Subcutaneous adipose tissue (tissue), 4 donors: ENCODE measurements around the gene HINT3. TPM values are rescaled to one million over a fixed set of nuclear protein-coding genes. Genes with fewer than 3 reads are reported as not detected.

Source experiments
- total RNA-seq, 4 donors: library from RNA; depleted of rRNA; stranded (reverse); fragments of >200 nt; gene quantifications; one replicate each; pipeline ENCODE4 v1.1.0, GENCODE V29; 2016
- TF ChIP-seq, protein P1 (sequence below): fragments of 450-650 bp; IDR thresholded peaks from one replicate; pipeline ENCODE4 v1.5.1; 2016; ENCODE audit warnings: low read depth, mild to moderate bottlenecking, control low read depth, antibody characterized with exemption, moderate library complexity

HINT3 gene
- total RNA-seq, 4 donors from 2014 or later, result 14.2 to 25.8 (median 22.2) TPM

GRCh38 chr6:125931733-125932450 lies 24.7 kb upstream of the HINT3 start:
- TF ChIP-seq, protein P1, sequence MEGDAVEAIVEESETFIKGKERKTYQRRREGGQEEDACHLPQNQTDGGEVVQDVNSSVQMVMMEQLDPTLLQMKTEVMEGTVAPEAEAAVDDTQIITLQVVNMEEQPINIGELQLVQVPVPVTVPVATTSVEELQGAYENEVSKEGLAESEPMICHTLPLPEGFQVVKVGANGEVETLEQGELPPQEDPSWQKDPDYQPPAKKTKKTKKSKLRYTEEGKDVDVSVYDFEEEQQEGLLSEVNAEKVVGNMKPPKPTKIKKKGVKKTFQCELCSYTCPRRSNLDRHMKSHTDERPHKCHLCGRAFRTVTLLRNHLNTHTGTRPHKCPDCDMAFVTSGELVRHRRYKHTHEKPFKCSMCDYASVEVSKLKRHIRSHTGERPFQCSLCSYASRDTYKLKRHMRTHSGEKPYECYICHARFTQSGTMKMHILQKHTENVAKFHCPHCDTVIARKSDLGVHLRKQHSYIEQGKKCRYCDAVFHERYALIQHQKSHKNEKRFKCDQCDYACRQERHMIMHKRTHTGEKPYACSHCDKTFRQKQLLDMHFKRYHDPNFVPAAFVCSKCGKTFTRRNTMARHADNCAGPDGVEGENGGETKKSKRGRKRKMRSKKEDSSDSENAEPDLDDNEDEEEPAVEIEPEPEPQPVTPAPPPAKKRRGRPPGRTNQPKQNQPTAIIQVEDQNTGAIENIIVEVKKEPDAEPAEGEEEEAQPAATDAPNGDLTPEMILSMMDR, result no peak

DNA sequence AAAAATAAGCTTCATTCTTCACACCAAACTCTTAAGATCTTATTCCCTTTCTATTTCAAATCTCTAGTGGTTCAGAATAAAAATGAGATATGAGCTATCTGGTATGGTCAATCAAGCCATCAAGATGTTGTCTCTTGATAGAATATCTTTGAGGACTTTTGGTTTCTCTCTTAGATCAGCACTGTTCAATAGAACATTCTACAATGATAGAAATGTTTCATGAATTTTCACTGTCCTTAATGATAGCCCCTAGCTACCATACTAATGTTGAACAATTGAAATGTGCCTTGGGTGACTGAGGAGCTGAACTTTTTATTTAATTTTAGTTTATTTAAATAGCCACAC lies 24.1 kb upstream of the HINT3 start:
- TF ChIP-seq, protein P1, result no peak

DNA sequence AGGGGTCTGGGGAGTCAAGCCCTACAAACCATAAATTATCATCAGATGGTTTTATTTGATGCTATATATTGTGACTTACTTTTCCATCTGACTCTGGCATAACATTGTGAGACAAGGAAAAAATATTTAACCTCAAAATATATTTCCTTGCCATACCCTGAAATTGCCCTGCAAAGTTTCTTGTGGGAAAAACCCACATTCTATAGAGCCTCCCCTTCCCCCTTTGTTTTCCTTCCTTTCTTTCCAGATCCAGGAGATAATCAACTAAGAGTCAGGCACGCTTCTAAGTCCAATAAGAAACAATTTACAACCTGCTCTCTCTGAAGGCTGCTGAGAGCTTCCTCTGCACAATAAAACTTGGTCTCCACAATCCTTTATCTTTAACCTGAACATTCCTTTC lies 17.5 kb upstream of the HINT3 start:
- TF ChIP-seq, protein P1, result no peak

DNA sequence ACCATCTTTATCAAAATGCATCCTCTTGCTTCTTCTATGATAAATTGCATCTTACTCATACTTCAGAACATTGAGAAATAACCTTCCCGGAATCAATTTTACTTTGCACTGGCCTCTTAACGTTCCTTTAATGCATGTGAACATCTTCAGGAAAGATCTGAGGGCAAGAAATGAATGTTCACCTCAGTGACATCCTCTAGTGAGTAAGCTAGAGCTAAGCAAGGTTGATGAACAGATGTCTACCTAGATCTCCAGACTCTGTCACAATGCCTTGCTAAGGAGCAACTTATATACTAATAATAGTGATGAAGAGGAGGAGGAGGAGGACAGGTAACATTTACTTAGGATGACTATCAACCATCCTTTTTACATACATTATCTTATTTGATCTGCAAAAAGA lies 16.8 kb upstream of the HINT3 start:
- TF ChIP-seq, protein P1, result no peak

- TF ChIP-seq, protein P1, result no peak
Measured at GRCh38 chr6:125940247-125941041, 16.1 kb upstream of the HINT3 start.

- TF ChIP-seq, protein P1, result no peak
Measured at GRCh38 chr6:125942672-125943527, 13.7 kb upstream of the HINT3 start.
